HepG2 (cell line): ENCODE measurements around the gene EBF4. TPM values are rescaled to one million over a fixed set of nuclear protein-coding genes. Genes with fewer than 3 reads are reported as not detected.

Experiments used
- ATAC-seq: fragments of 200-7000 bp; cut with Tn5 transposase; 3 replicates; pipeline ENCODE4 v1.9.1; 2020; ENCODE audit warnings: mild to moderate bottlenecking, moderate library complexity
- BruUV-seq: library from RNA; stranded (reverse); fragments of 400-500 nt; replicated peaks from 2 replicates; lab custom pipeline; 2021; lab: Mats Ljungman, UMichigan
- CTCF ChIA-PET: fragments of 300-600 bp; formaldehyde crosslinking; extraction: SDS; loops from one replicate; lab custom pipeline; 2021; ENCODE audit warnings: low total read pairs, inconsistent platforms, low intra/inter-chr PET ratio; lab: Yijun Ruan, JAX
- POLR2A ChIA-PET: fragments of 350-600 bp; sonication (Branson Sonifier 250); formaldehyde crosslinking; loops from one replicate; lab custom pipeline; 2020; ENCODE audit warnings: antibody characterized with exemption, inconsistent platforms; lab: Yijun Ruan, JAX
- DNase-seq: peaks from one replicate; pipeline ENCODE4 v3.0.0-alpha.2; 2015; ENCODE audit warnings: low spot score
- FAIRE-seq: peaks from 3 replicates; lab custom pipeline; 2011; peaks lifted over from hg19 to GRCh38; lab: Jason Lieb, UNC
- H2AFZ ChIP-seq: one replicate; pipeline ENCODE4 v1.6.1; 2011; ENCODE audit warnings: low read length, inconsistent platforms
- H3K27ac ChIP-seq: fragments of 300-600 bp; 3 replicates; pipeline ENCODE4 v1.8.0; 2011; ENCODE audit warnings: mixed run types, mild to moderate bottlenecking, mixed read lengths, low read length, inconsistent platforms; ENCODE audit not compliant: insufficient read depth; ENCODE audit errors: extremely low read length
- H3K27me3 ChIP-seq, 2 experiments: fragments of 200-600 bp in 1 of 2; 2 replicates in 1 of 2; 3 replicates in 1 of 2; pipeline versions ENCODE4 v1.6.0 to v1.8.0; 2011; ENCODE audit warnings: low read length in 2 of 2, mild to moderate bottlenecking in 2 of 2, moderate library complexity in 2 of 2, inconsistent platforms in 1 of 2; ENCODE audit not compliant: insufficient read depth in 2 of 2, control insufficient read depth in 1 of 2
- H3K36me3 ChIP-seq, 2 experiments: fragments of 200-600 bp in 1 of 2; replicated peaks in 1 of 2; 2 replicates in 1 of 2; 3 replicates in 1 of 2; pipeline versions ENCODE4 v1.5.1 to v1.8.0; 2011; ENCODE audit warnings: low read length in 2 of 2, inconsistent platforms in 1 of 2; ENCODE audit not compliant: insufficient read depth in 2 of 2, control insufficient read depth in 1 of 2
- H3K4me1 ChIP-seq: 2 replicates; pipeline ENCODE4 v1.5.1; 2012; ENCODE audit warnings: low read length, inconsistent platforms; ENCODE audit not compliant: insufficient read depth
- H3K4me2 ChIP-seq: 2 replicates; pipeline ENCODE4 v1.6.0; 2011; ENCODE audit warnings: low read depth, low read length, inconsistent platforms
- H3K4me3 ChIP-seq, 3 experiments: fragments of 200-600 bp in 1 of 3; sonication (generic), shearing (Covaris generic) in 1 of 3; replicated peaks in 1 of 3; 2 replicates each; pipeline ENCODE4 v1.5.1; 2011 to 2016; ENCODE audit warnings: low read length in 3 of 3, inconsistent platforms in 2 of 3, low read depth in 2 of 3, mild to moderate bottlenecking in 2 of 3, control low read depth in 1 of 3, mixed read lengths in 1 of 3; ENCODE audit not compliant: insufficient read depth in 1 of 3
- H3K79me2 ChIP-seq: one replicate; pipeline ENCODE4 v1.6.1; 2011; ENCODE audit warnings: low read length, inconsistent platforms; ENCODE audit not compliant: insufficient read depth
- H3K9ac ChIP-seq: 2 replicates; pipeline ENCODE4 v1.6.0; 2011; ENCODE audit warnings: mild to moderate bottlenecking, low read depth, low read length, inconsistent platforms; ENCODE audit not compliant: insufficient read depth
- H3K9me3 ChIP-seq: 2 replicates; pipeline ENCODE4 v1.5.1; 2012; ENCODE audit warnings: mild to moderate bottlenecking, low read length
- H4K20me1 ChIP-seq: 2 replicates; pipeline ENCODE4 v1.6.0; 2011; ENCODE audit warnings: inconsistent platforms, mild to moderate bottlenecking, low read length, moderate library complexity; ENCODE audit not compliant: insufficient read depth
- GABPA ChIP-seq, 2 experiments: IDR thresholded peaks; 2 replicates each; pipeline ENCODE4 v1.6.1; 2011 to 2016; ENCODE audit warnings: low read depth in 2 of 2, low read length in 1 of 2, missing biosample characterization in 1 of 2, missing genetic modification characterization in 1 of 2
- GABPB1 ChIP-seq: IDR thresholded peaks from 2 replicates; pipeline ENCODE4 v1.6.1; 2016; ENCODE audit warnings: mild to moderate bottlenecking, missing genetic modification reagents, moderate library complexity, missing compliant biosample characterization
- PITX1 ChIP-seq: sonication (generic); formaldehyde crosslinking; IDR thresholded peaks from 2 replicates; pipeline ENCODE4 v1.5.1; 2020; ENCODE audit warnings: mild to moderate bottlenecking, missing genetic modification reagents
- REXO4 ChIP-seq: sonication (generic); formaldehyde crosslinking; IDR thresholded peaks from 2 replicates; pipeline ENCODE4 v1.8.0; 2022; ENCODE audit warnings: missing genetic modification reagents, mild to moderate bottlenecking, borderline replicate concordance
- SP5 ChIP-seq: IDR thresholded peaks from 2 replicates; pipeline ENCODE4 v1.6.1; 2016; ENCODE audit warnings: low read depth, borderline replicate concordance
- ZBTB8A ChIP-seq: sonication (generic); formaldehyde crosslinking; IDR thresholded peaks from 2 replicates; pipeline ENCODE4 v1.4.0; 2020; ENCODE audit warnings: mild to moderate bottlenecking, low read depth, missing genetic modification reagents, borderline replicate concordance
- ZC3H13 ChIP-seq: sonication (generic); formaldehyde crosslinking; IDR thresholded peaks from 2 replicates; pipeline ENCODE4 v1.8.1; 2023; ENCODE audit warnings: mild to moderate bottlenecking, missing genetic modification reagents, moderate library complexity
- ZNF17 ChIP-seq: sonication (generic); formaldehyde crosslinking; IDR thresholded peaks from 2 replicates; pipeline ENCODE4 v1.5.0; 2020; ENCODE audit warnings: mild to moderate bottlenecking, missing genetic modification reagents
- WGBS: methylation state at CpG from one replicate; pipeline ENCODE4 v1.1.6; 2017; ENCODE audit warnings: low lambda C conversion rate; 5-methylcytosine and 5-hydroxymethylcytosine counted together
- in situ Hi-C: cut with HindIII; loops from 2 replicates; pipeline ENCODE4 v1.10.0; 2017; ENCODE audit warnings: low pct_unique_long_range_greater_than_20kb; ENCODE audit not compliant: extremely low pct_ligation_motif_present
- intact Hi-C: fragments of 100-400 bp; cut with micrococcal nuclease; formaldehyde crosslinking; loops from one replicate; pipeline ENCODE4 v1.10.0; 2022; ENCODE audit not compliant: unreplicated experiment
- polyA plus RNA-seq, 8 experiments: library from polyadenylated mRNA; depleted of rRNA in 3 of 8; stranded (reverse) in 7 of 8; unstranded in 1 of 8; fragments of >200 nt; fragmentation: Illumina TruSeq in 4 of 8; extraction: Trizol in 4 of 8; gene quantifications; 2 replicates each; pipeline versions ENCODE4 v1.2.1 to v1.2.3, GENCODE V29; 2011 to 2016; ENCODE audit warnings: low read depth in 4 of 8, missing spikeins in 1 of 8, mixed read lengths in 1 of 8; ENCODE audit not compliant: insufficient read depth in 1 of 8
- total RNA-seq, 5 experiments: library from RNA; depleted of rRNA; stranded (reverse); fragments of >200 nt; fragmentation: Illumina TruSeq; extraction: Trizol; gene quantifications; 2 replicates each; pipeline ENCODE4 v1.2.3, GENCODE V29; 2016; ENCODE audit warnings: low read depth in 1 of 5
- TF ChIP-seq, protein P1 (sequence below), 2 experiments: sonication (generic) in 1 of 2; formaldehyde crosslinking in 1 of 2; IDR thresholded peaks; 2 replicates each; pipeline versions ENCODE4 v1.5.1 to v1.6.1; 2011 to 2020; ENCODE audit warnings: borderline replicate concordance in 1 of 2, low read depth in 1 of 2, low read length in 1 of 2, mild to moderate bottlenecking in 1 of 2, missing genetic modification reagents in 1 of 2, moderate library complexity in 1 of 2
- TF ChIP-seq, protein P2 (sequence below): IDR thresholded peaks from 2 replicates; pipeline ENCODE4 v1.6.1; 2012; ENCODE audit warnings: inconsistent platforms
- TF ChIP-seq, protein P3 (sequence below): sonication (generic); formaldehyde crosslinking; IDR thresholded peaks from 2 replicates; pipeline ENCODE4 v1.5.1; 2020; ENCODE audit warnings: missing genetic modification reagents, mild to moderate bottlenecking, borderline replicate concordance
- TF ChIP-seq, protein P4 (sequence below): sonication (generic); formaldehyde crosslinking; IDR thresholded peaks from 2 replicates; pipeline ENCODE4 v1.5.0; 2020; ENCODE audit warnings: mild to moderate bottlenecking, missing genetic modification reagents, moderate library complexity
- TF ChIP-seq, protein P5 (sequence below): sonication (generic); formaldehyde crosslinking; IDR thresholded peaks from 2 replicates; pipeline ENCODE4 v1.5.1; 2020; ENCODE audit warnings: mild to moderate bottlenecking, missing genetic modification reagents, moderate library complexity

The EBF4 gene
- total and polyA plus RNA-seq, 2 of the 13 experiments (the other 11 are each of a cell fraction or from before 2014, with no cell fraction given) = 0.84 to 2.2 TPM

DNA sequence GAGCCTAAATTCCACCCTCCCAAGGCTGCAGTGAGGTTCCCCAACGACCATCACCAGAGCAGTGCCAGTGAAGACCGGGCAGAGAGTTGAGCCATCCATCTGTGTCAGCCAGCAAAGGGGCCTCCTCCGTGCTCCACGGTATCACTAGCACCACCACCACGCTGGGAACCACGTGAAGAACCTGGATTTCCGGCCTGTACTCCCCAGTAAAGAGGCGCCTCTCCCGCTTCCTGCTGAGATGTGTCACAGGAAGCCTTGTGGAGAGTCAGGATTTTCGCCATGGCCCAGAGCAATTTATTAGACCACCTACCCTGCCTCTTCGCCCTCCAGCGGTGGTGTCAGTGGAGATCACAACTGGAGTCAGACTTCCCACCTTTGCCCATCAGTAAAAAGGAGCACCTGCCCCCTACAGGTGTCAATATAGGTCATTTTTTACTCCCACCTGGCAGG lies 79.1 kb downstream of the EBF4 start:
- no TSS peak for BruUV-seq
- H3K4me1 ChIP-seq = peaks cover 15% of the 10 kb centered on the region
- peaks cover 4% of the 10 kb centered on the region; the same call in 1 of the 2 replicates for H3K9me3 ChIP-seq
- intact Hi-C loops (no loop called here), in situ Hi-C loops (no loop called here)
- ATAC-seq (peak; percentile 32), FAIRE-seq (no peak), DNase-seq (peak; percentile 26)
- 27% methylated on average over 12 of the region's 12 CpGs for WGBS
- no peaks in the 10 kb centered on the region for H3K36me3 ChIP-seq
- no peak overlapping the region for H3K4me3 ChIP-seq
- ChIA-PET POLR2A (no interaction called here), CTCF (no interaction called here)
- no peak overlapping the region for H3K27ac ChIP-seq
- H2AFZ ChIP-seq = no peak overlapping the region
- TF ChIP-seq, protein P1, sequence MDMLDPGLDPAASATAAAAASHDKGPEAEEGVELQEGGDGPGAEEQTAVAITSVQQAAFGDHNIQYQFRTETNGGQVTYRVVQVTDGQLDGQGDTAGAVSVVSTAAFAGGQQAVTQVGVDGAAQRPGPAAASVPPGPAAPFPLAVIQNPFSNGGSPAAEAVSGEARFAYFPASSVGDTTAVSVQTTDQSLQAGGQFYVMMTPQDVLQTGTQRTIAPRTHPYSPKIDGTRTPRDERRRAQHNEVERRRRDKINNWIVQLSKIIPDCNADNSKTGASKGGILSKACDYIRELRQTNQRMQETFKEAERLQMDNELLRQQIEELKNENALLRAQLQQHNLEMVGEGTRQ (IDR thresholded peaks at IDR 0.05; ENCODE audit: low read depth, low read length) = no peak
- TF ChIP-seq, protein P1 (CRISPR knock-in tag; IDR thresholded peaks at IDR 0.05; ENCODE audit: borderline replicate concordance) = 0 out of 2 replicates have a peak, but pooled peaks have one; percentile 12
- TF ChIP-seq PITX1 (CRISPR knock-in tag) (no peak), GABPB1 (CRISPR knock-in tag) (0 out of 2 replicates have a peak, but pooled peaks have one; percentile 17), SP5 (CRISPR knock-in tag) (no peak), REXO4 (CRISPR knock-in tag) (no peak), ZBTB8A (CRISPR knock-in tag) (no peak), GABPA (IDR thresholded peaks at IDR 0.05; ENCODE audit: low read depth, low read length) (peak; percentile 22; the same call in 1 of the 2 replicates), GABPA (CRISPR knock-in tag; IDR thresholded peaks at IDR 0.05; ENCODE audit: low read depth) (peak; percentile 69), ZNF17 (CRISPR knock-in tag) (0 out of 2 replicates have a peak, but pooled peaks have one; percentile 11), ZC3H13 (no peak)
- TF ChIP-seq, protein P2, sequence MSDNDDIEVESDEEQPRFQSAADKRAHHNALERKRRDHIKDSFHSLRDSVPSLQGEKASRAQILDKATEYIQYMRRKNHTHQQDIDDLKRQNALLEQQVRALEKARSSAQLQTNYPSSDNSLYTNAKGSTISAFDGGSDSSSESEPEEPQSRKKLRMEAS = 0 out of 2 replicates have a peak, but pooled peaks have one; percentile 23
- TF ChIP-seq, protein P3, sequence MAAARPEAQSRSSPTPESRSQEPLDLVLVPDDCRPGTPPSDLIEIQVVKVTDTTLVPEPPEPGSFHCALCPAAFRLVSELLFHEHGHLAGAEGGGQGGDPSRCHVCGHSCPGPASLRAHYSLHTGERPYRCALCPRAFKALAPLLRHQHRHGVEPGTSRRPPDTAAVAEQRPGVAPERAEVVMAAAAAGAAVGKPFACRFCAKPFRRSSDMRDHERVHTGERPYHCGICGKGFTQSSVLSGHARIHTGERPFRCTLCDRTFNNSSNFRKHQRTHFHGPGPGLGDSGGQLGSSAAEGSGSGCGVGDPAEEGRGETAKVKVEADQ (CRISPR knock-in tag) = no peak
- TF ChIP-seq, protein P4, sequence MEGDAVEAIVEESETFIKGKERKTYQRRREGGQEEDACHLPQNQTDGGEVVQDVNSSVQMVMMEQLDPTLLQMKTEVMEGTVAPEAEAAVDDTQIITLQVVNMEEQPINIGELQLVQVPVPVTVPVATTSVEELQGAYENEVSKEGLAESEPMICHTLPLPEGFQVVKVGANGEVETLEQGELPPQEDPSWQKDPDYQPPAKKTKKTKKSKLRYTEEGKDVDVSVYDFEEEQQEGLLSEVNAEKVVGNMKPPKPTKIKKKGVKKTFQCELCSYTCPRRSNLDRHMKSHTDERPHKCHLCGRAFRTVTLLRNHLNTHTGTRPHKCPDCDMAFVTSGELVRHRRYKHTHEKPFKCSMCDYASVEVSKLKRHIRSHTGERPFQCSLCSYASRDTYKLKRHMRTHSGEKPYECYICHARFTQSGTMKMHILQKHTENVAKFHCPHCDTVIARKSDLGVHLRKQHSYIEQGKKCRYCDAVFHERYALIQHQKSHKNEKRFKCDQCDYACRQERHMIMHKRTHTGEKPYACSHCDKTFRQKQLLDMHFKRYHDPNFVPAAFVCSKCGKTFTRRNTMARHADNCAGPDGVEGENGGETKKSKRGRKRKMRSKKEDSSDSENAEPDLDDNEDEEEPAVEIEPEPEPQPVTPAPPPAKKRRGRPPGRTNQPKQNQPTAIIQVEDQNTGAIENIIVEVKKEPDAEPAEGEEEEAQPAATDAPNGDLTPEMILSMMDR (CRISPR knock-in tag) = peak; percentile 25; the same call in 1 of the 2 replicates
- TF ChIP-seq, protein P5, sequence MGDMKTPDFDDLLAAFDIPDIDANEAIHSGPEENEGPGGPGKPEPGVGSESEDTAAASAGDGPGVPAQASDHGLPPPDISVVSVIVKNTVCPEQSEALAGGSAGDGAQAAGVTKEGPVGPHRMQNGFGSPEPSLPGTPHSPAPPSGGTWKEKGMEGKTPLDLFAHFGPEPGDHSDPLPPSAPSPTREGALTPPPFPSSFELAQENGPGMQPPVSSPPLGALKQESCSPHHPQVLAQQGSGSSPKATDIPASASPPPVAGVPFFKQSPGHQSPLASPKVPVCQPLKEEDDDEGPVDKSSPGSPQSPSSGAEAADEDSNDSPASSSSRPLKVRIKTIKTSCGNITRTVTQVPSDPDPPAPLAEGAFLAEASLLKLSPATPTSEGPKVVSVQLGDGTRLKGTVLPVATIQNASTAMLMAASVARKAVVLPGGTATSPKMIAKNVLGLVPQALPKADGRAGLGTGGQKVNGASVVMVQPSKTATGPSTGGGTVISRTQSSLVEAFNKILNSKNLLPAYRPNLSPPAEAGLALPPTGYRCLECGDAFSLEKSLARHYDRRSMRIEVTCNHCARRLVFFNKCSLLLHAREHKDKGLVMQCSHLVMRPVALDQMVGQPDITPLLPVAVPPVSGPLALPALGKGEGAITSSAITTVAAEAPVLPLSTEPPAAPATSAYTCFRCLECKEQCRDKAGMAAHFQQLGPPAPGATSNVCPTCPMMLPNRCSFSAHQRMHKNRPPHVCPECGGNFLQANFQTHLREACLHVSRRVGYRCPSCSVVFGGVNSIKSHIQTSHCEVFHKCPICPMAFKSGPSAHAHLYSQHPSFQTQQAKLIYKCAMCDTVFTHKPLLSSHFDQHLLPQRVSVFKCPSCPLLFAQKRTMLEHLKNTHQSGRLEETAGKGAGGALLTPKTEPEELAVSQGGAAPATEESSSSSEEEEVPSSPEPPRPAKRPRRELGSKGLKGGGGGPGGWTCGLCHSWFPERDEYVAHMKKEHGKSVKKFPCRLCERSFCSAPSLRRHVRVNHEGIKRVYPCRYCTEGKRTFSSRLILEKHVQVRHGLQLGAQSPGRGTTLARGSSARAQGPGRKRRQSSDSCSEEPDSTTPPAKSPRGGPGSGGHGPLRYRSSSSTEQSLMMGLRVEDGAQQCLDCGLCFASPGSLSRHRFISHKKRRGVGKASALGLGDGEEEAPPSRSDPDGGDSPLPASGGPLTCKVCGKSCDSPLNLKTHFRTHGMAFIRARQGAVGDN = peak; percentile 42
- H3K27me3 ChIP-seq = peaks cover 15 to 47% of the 10 kb centered on the region in 2 experiments
- no peak overlapping the region for H3K9ac ChIP-seq
- no peaks in the 10 kb centered on the region for H4K20me1 ChIP-seq
- H3K79me2 ChIP-seq = no peaks in the 10 kb centered on the region
- H3K4me2 ChIP-seq = peak overlapping the region; percentile 19
